GM21360 (cell line): ENCODE data around the gene NT5C2.
"Not testable (repeated sequence)": the region's sequence is repeated elsewhere in the genome, so short reads cannot be mapped to it uniquely, and the experiment has no call there.

Source experiments
- ATAC-seq: cut with Tn5 transposase; IDR thresholded peaks from one replicate; pipeline ENCODE4 v1.9.1; 2021; ENCODE audit warnings: mild to moderate bottlenecking, moderate library complexity; ENCODE audit not compliant: unreplicated experiment

NT5C2 gene

DNA sequence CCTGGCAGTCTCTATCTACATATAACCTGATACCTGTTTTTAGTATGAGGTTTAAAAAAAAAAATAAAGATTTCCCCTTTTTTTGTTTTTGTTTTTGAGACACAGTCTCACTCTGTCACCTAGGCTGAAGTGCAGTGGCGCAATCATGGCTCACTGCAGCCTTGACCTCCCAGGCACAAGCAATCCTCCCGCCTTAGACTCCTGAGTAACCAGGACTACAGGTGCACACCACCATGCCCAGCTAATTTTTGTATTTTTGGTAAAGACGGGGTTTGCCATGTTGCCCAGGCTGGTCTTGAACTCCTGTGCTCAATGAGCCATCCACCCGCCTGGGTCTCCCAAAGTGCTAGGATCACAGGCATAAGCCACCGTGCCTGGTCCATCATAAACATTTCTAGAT lies 25.5 kb downstream of the NT5C2 start:
- ATAC-seq, result not testable (repeated sequence)

DNA sequence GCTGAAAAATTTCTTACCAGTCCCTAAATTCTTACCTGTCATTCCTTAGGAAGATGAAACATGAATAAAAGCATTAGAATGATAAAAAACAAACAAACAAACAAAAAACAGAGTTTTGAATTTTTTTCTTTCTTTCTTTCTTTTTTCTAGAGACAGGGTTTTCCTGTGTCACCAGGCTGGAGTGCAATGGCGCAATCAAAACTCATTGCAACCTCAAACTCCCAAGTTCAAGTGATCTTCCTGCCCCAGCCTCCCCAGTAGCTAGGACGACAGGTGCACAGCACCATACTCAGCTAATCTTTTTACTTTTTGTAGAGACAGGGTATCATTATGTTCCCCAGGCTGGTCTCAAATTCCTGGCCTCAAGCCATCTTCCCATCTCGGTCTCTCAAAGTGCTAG lies 26.5 kb downstream of the NT5C2 start:
- ATAC-seq, result no peak

DNA sequence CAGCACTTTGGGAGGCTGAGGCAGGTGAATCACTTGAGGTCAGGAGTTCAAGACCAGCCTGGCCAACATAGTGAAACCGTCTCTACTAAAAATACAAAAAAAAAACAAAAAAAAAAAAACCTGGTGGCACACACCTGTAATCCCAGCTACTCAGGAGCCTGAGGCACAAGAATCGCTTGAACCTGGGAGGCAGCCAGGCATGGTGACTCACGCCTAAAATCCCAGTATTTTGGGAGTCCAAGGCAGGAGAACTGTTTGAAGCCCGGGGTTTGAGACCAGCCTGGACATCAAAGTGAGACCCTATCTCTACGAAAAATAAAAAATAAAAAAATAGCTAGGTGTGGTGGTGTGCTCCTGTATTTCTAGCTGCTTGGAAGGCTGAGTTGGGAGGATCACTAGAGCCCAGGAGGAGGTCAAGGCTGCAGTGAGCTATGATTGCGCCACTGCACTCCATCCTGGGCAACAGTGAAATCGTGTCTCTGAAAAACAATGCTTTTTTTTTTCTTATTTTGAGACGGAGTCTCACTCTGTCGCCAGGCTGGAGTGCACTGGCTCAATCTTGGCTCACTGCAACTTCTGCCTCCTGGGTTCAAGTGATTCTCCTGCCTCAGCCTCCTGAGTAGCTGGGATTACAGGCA lies 29.2 kb downstream of the NT5C2 start:
- not testable (repeated sequence) for ATAC-seq

DNA sequence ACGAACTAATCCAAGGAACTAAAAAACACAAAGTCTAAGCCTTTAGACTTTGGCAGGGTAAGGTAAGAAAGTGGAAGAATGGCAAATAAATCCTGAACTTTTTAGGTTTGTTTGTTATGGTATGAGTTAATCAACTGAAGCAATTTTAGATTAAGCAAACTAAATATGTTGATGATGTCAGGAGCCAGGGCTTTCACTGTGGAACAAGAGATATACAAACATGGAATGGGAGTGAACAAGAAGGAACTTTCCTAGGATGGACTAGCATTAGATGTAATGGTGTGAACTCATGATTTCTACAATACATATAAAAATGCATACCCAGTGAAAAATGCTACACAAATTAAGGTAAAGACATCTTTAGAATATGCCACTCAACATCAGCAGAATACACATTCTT lies 35.8 kb downstream of the NT5C2 start:
- no peak for ATAC-seq

DNA sequence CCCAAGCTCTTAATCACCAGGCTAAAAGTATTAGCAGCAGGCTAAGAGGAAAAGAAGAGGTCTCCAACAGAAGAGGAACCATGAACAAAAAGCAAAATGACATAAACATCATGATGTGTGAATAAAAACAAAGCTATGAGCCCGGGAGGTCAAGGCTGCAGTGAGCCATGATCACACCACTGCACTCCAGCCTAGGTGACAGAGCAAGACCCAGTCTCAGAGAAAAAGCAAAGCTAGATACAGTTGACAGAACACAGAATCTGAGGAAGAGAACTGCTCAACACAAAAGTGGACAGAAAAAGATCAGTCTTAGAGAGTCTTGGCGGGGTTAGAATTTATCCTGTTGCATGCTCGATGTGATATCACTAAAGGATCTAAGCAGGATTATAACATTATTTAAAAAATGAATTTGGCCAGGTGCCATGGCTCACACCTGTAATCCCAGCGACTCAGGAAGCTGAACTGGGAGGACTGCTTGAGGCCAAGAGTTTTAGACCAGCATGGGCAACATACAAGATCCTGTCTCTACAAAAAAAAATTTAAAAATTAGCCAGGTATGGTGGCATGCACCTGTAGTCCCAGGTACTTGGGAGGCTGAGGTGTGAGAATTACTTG lies 37.5 kb downstream of the NT5C2 start:
- no peak for ATAC-seq

DNA sequence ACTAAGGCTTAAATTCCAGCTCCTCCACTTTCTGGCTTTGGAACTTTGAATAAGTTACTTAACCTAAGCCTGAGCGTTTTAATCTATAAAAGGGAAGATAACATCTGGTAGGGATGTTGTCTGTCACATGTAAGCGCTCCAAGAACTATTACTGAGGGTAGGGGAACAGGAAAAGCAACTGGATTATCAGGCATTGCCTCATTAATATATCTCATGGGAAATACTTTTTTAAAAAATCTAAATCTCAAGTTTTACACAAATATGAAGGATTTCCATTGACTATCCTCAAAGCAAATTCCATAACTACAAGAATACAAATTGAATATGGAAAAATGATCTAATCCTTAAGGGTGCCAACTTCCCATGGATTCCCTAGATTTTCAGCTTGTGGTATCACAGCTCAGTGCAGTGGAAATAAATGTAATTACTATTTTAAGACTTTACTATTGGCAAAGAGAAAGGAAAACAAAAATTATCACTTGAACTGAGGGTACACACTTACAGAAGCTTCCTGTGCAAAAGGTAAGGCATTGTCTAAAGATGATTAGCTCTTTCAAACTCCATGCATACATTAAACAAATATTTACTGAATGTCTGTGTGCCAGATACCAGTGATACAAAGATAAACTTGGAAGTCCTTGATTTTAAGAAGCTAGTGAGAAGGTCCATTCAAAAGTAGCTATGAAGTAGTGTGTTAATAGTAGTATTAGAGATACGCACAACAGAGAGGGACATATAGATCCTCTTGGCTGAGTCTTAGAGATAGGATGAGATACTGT lies 38.4 kb downstream of the NT5C2 start:
- no peak for ATAC-seq

DNA sequence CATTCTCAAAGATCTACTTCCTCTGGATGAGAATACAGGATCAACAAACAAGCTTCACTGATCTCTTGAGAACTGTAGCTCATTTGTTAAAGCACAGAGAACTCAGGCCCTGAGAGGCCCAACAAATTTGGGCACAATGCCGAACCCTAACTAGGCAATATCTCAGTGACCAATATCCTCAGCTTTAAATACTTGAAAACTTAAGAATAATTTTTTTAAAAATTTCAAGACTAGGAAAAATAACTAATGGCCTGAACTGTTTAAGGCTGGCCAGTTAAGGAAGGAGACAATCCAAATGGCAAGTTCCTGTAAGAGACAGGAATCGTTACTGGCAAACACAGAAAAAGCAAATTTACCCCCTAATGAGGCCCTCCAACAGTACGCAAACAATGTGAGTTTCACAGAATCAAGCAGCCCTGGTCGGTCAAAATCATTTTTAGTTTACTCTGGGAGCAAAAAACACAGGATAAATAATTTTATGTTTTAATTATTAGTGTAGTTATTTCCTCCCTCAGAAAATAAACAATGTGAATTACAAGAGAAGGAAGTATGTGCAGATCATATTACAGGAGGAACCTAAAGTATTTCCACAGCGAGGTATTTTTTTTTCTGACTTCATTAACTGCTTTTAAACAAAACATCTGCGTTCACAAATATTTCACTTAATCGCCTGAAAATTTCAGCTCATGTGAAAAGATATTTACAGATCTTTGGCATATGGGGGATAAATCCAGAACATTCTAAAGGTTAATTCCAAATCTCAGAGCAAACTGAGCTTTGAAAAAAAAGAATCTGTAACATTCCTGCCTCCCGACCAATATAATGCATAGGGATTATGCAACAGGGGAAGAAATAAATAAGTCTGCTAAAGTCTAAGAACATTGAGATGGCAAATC lies 39.5 kb downstream of the NT5C2 start:
- ATAC-seq, result no peak

DNA sequence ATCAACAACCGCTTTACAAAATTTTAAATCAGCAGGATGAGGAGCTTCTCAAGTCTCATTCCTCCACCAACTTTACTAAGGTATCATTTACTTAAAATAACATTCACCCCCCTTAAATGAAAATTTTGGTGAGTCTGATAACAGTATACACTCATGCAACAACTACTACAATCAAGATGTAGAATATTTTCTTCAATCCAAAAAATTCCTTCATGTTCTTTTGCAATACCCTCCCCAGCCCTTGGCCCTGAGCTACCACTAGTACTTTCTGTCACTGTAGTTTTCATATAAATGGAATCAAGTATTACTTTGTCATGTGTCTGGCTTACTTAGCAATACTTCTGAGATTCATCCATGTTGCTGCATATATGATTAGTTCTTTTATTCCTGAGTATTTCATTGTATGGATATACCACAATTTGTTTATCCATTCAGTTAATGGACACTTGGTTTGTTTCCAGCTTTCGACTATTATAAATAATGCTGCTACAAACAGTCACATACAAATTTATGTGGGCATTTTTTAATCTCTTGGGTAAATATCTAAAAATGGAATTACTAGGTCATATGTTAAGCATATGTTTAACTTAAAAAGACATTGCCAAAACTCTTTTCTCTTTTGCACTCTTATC lies 43.0 kb downstream of the NT5C2 start:
- no peak for ATAC-seq

DNA sequence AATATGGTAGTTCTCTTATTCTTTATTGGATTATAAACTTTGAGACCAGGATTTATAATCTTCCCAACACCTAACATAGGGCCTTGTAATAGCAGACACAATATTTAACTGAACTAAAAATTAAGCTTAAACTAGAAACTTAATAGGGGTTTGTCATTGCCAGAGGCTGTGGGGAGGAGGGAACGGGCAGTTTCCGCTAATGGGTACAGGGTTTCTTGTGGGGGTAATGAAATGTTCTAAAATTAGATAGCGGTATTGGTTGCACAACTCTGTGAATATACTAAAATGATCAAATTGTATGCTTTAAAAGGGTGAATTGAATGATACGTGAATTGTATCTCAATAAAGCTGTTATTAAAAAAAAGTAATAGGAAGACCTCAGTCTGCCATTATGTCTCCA lies 45.4 kb downstream of the NT5C2 start:
- no peak for ATAC-seq

DNA sequence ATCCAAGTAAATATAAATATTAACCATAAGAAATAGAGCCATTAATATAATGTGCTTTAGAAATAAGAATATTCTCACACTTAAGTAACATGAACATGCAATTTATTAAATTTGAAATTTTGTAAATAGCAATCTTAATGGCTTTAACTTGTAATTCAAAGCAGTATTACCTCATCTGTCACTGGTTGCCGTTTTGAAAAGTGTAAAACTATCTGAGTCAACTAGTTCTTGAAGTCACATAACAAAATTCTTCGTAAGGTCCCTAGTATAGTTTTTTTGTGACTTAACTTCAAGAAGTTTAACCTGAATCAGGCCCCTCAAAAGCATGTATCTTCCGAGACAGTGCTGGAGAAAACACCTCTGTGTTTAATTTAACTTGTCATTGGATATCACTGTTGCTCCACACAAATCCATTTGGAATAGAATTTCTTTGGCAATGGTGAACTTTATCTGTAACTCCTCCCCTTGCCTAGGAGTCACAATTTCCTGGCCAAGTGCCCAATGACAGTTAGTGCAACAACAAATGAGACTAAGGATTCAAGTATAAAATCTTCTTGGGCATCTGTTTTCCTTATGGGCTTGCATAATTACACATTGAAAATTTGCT lies 47.1 kb downstream of the NT5C2 start:
- ATAC-seq, result no peak

DNA sequence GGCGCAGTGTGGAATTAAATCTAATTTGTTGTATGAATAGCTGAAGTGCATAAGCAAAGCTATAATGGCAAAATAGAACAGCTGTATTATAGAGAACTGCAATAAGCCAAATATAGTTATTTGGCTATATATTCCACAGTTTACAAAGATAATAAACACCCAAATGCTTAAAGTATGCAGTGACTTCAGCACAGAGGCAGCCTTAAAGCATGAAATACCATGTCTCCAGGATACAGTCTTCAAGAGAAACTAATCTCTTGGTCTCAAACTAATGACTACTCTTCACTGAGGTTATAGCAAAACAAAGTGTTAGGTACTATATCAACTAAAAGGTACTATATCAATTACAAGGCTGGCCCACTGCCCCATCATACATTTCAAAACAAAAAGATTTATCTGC lies 48.0 kb downstream of the NT5C2 start:
- no peak for ATAC-seq

DNA sequence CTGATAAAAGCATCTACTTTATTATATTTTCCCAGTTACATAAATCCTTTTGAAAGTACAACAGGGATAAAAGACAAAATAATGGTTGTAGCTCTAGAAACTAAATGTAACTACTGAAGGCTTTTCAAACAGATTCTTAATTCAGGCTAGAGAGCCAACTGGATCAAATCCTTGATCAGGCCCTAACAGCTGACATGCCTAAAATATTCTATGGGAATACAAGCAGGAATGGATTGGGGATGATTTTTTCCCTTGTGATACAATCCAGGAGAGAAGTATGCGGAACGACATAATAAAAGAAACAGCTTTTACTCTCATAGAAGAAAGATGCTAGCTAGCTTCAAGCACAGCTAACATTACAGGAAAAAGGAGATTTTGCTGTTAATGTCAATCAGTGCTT lies 49.0 kb downstream of the NT5C2 start:
- no peak for ATAC-seq

DNA sequence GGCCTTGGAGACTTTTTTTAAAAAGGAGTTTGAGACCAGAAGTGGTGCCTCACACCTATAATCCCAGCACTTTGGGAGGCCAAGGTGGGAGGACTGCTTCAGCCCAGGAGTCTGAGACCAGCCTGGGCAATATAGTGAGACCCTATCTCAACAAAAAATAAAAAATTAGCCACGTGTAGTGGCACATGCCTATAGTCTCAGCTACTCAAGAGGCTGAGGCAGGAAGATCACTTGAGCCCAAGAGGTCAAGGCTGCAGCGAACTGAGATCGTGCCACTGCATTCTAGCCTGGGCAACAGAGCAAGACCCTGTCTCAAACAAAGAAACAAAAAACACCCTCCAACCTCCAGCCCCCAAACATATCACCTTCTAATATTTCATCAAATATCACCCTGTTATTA lies 49.4 kb downstream of the NT5C2 start:
- not testable (repeated sequence) for ATAC-seq

DNA sequence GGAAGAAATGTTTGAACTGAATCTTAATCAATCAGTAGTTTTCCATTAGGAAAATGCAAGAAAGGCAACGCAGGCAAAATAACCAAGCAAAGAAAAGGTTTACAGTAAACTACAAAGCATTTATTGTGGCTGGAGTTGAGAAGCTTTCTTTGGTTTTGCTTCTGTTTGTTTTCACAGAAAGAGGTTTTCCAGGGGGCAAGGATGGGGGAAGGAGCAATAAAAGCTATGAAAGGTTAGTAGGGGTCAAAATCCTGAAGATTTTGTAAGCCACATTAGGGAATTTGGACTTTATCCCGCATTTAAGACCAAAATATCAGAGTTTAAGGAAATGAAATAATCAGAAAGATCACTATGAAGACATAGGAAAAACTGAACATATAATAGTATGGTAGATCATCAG lies 51.1 kb downstream of the NT5C2 start:
- ATAC-seq, result no peak

DNA sequence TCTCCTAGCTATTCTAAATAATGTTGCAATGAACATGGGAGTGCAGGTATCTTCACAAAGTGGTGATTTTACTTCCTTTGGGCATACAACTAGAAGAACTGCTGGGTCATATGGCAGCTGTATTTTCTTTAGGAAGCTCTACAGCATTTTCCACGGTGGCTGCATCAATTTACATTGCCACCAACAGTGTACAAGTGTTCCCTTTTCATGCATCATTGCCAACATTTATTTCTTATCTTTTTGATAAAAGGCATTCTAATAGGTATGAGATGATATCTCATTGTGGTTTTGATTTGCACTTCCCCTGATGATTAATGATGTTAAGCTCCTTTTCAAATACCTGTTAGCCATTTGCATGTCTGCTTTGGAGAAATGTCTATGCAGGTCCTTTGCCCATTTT lies 52.6 kb downstream of the NT5C2 start:
- no peak for ATAC-seq

DNA sequence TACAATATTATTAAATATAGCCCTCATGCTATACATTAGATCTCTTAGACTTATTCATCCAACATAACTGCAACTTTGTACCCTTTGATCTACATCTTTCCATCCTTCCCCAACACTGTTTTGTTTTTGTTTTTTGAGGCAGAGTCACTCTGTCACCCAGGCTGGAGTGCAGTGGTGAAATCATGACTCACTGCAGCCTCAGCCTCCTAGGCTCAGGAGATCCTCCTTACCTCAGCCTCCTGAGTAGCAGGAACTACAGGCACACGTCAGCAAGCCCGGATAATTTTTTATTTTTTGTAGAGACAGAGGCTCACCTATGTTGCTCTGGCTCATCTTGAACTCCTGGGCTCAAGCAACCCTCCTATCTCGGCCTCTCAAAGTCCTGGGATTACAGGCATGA lies 53.3 kb downstream of the NT5C2 start:
- no peak for ATAC-seq

DNA sequence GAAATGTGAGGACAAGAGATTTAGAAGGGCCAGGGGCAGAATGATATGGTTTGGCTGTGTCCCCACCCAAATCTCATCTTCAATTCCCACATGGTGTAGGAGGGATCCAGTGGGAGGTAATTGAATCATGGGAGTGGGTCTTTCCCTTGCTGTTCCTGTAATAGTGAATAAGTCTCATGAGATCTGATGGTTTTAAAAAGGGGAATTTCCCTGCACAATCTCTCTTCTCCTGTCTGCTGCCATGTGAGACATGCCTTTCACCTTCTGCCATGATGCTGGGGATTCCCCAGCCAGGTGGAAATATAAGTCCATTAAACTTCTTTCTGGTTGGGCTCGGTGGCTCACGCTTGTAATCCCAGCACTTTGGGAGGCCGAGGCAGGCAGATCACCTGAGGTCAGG lies 57.9 kb downstream of the NT5C2 start:
- not testable (repeated sequence) for ATAC-seq

DNA sequence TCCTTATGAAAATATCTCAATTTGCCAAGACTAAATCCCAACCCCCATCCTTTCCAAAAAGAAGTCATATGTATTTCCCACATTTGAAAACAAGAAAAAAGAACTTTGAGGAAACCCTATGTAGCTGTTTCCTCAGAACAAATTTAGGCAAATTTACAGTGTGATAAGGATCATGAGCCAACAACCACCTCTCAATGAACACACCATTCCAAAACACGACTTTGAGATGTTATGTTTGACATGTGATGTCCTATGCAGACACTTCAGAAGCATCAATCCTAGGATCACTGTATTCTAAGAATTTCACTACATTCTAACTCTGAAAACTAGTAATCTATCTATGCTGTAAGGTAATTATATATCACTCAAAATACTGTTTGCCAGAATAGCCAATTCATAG lies 62.2 kb downstream of the NT5C2 start:
- ATAC-seq, result no peak

DNA sequence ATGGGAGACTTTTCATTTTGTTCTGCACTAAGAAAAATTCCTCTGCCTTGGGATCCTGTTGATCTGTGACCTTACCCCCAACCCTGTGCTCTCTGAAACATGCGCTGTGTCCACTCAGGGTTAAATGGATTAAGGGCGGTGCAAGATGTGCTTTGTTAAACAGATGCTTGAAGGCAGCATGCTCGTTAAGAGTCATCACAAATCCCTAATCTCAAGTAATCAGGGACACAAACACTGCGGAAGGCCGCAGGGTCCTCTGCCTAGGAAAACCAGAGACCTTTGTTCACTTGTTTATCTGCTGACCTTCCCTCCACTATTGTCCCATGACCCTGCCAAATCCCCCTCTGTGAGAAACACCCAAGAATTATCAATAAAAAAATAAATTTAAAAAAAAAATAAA lies 62.9 kb downstream of the NT5C2 start:
- not testable (repeated sequence) for ATAC-seq

DNA sequence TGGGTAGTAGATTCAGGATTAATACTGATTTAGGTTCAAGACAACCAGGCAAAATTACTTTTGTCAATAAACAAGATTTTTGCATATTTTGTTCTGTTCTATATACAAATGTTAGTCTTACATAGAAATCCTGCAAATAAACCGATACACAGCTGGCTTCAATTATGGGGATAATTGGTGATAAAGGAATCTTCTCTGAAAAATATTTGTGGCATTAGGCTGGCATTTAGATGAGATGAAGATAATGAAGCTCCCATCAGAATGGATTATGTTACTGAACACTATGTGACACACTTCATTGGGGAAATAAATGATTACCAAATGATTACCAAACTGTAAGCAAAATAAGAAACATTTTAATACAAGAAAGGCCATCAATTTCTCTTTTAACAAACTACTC lies 65.8 kb downstream of the NT5C2 start:
- ATAC-seq, result no peak
